Limb (tissue), 2 donors: ENCODE data around the gene PSMF1.
A peak's percentile ranks its signal among the peaks of the same experiment; 100 is the strongest.
"Not testable (repeated sequence)": the region's sequence is repeated elsewhere in the genome, so short reads cannot be mapped to it uniquely, and the experiment has no call there.

Experiments
- DNase-seq, 2 donors: peaks; one replicate each; pipeline ENCODE4 v3.0.0-alpha.2; 2016; ENCODE audit errors: extremely low spot score in 2 of 2

PSMF1 gene

DNA sequence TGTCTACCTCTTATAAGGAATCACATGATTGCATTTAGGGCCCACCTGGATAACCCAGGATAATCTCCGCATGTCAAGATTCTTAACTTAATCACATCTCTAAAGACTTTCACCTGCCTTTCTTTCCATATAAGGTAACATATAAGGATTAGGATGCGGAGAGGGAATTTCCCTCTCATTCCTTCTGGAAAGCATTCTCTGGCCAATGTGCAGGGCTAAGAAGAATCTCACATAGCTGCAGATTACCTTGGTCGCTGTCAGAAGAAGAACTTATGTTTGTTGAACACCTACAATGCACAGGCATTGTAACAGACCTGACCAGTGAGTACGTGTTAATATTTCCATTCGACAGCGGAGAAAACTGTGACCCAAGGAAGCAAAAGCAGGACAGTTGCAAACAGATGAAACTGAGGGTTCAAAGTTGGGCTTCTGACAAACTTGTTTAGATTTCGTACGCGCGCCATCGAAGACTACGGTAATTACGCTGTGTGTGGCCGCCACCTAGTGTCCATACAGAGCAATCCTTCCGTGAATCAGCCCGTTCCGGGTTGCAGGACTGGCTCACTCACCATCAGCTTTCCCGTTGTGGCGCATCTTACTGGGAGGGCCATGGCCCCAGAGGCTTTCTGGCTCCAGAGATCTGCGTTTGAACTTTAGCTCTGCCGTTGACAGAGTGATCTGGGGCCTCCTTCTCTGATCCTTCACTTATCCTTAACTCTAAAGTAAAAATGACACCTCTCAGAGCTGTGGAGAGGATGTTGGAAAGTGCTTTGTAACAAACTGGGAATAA is 94.4 kb downstream of the PSMF1 start:
- peak; percentile 70 to 73 for DNase-seq

GRCh38 chr20:1214838-1215261 is 96.4 kb downstream of the PSMF1 start:
- DNase-seq: no peak

- no peak for DNase-seq
Observed at GRCh38 chr20:1215386-1216170, 97.2 kb downstream of the PSMF1 start.

GRCh38 chr20:1216527-1217427 is 98.4 kb downstream of the PSMF1 start:
- not testable (repeated sequence) for DNase-seq
